Natural killer cell (primary cell): Measurements from ENCODE around the gene TYSND1. TPM values are rescaled to one million over a fixed set of nuclear protein-coding genes. Genes with fewer than 3 reads are reported as not detected.
A peak's percentile ranks its signal among the peaks of the same experiment; 100 is the strongest.

ENCODE experiments used
- ATAC-seq, 3 donors: fragments of 150-1000 bp in 2 of 3; fragments of 200-7000 bp in 1 of 3; cut with Tn5 transposase; 1 replicate in 1 of 3; 2 replicates in 2 of 3; pipeline ENCODE4 v1.10.0; 2021; ENCODE audit warnings: mild to moderate bottlenecking in 2 of 3, moderate library complexity in 2 of 3
- DNase-seq, 2 donors: peaks; one replicate each; pipeline versions ENCODE4 v3.0.0 to v3.0.0-alpha.2; 2013 to 2021; ENCODE audit warnings: mixed read lengths in 1 of 2
- H3K27ac ChIP-seq: one replicate; pipeline ENCODE4 v1.5.1; 2013; ENCODE audit warnings: mild to moderate bottlenecking, low read length
- H3K27me3 ChIP-seq: one replicate; pipeline ENCODE4 v1.6.1; 2013; ENCODE audit warnings: low read length; ENCODE audit not compliant: control insufficient read depth, insufficient read depth
- H3K36me3 ChIP-seq: one replicate; pipeline ENCODE4 v1.6.1; 2013; ENCODE audit warnings: low read length; ENCODE audit not compliant: control insufficient read depth, insufficient read depth
- H3K4me1 ChIP-seq: one replicate; pipeline ENCODE4 v1.6.1; 2013; ENCODE audit warnings: low read length; ENCODE audit not compliant: control insufficient read depth, insufficient read depth
- H3K4me3 ChIP-seq: one replicate; pipeline ENCODE4 v1.5.1; 2013; ENCODE audit warnings: low read length
- H3K9me3 ChIP-seq: one replicate; pipeline ENCODE4 v1.6.1; 2013; ENCODE audit warnings: low read length; ENCODE audit not compliant: control insufficient read depth, insufficient read depth
- H3K27ac Mint-ChIP-seq, 2 donors: one replicate each; pipeline ENCODE4 v1.8.0; 2022; ENCODE audit warnings: mild to moderate bottlenecking in 2 of 2, mixed read lengths in 2 of 2, moderate library complexity in 1 of 2
- H3K27me3 Mint-ChIP-seq, 2 donors: one replicate each; pipeline ENCODE4 v1.8.0; 2022; ENCODE audit warnings: low read depth in 2 of 2, mixed read lengths in 2 of 2
- H3K36me3 Mint-ChIP-seq: one replicate; pipeline ENCODE4 v1.8.0; 2022; ENCODE audit warnings: mixed read lengths
- H3K4me1 Mint-ChIP-seq, 2 donors: one replicate each; pipeline ENCODE4 v1.8.0; 2022; ENCODE audit warnings: mixed read lengths in 2 of 2
- H3K4me3 Mint-ChIP-seq: one replicate; pipeline ENCODE4 v1.8.0; 2022; ENCODE audit warnings: mild to moderate bottlenecking, moderate library complexity, mixed read lengths
- H3K9me3 Mint-ChIP-seq, 2 donors: one replicate each; pipeline ENCODE4 v1.8.0; 2022; ENCODE audit warnings: mixed read lengths in 2 of 2
- CTCF ChIP-seq: fragments of 200-600 bp; IDR thresholded peaks from one replicate; pipeline ENCODE4 v1.8.0; 2022; ENCODE audit warnings: antibody characterized with exemption
- WGBS: methylation state at CpG from one replicate; pipeline ENCODE4 v1.1.7; 2013; ENCODE audit warnings: missing lambda C conversion rate; ENCODE audit not compliant: insufficient coverage; 5-methylcytosine and 5-hydroxymethylcytosine counted together
- intact Hi-C: fragments of 100-400 bp; cut with micrococcal nuclease; formaldehyde crosslinking; loops from one replicate; pipeline ENCODE4 v1.14.2; 2022
- total RNA-seq, 4 donors: library from RNA; stranded (reverse); fragments of 120-200 nt in 1 of 4; gene quantifications; one replicate each; pipeline versions ENCODE4 v1.2.3 to v1.2.4, GENCODE V29; 2013 to 2022

The TYSND1 gene
- total RNA-seq, 3 donors from 2014 or later (not counting 1 experiment from before 2014, with no cell fraction given) = 12.0 to 17.9 (median 12.4) TPM

DNA sequence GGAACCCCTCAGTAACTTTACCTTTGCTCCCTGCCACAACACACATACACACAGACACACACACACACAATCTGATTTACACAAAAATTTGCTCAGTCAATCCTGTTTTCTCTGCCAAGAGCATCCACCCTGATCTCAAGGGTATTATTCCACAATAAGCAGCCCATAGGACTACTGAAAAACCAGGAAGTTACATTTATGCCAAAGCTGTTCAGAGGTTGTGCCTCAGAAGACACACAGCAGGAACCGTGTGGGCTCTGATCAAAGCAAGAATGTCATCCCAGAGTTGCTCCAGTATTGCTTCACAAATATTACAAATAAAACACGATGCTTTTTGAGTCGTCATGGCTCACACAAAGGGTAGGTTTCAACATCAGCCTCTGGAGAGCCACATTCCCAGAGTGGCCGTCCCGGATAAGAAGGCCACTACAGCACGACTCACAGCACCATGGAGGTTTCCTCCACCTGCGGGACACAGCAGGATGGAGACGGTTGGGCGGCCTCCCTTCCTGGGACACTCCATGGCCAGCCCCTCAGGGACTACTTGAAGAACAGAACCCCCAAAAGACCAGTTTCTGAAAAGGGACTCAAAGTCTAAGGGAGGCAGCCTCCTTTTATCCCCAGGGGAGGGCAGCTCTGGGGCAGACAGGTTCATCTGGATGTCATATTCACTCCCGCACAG is 15.5 kb downstream of the TYSND1 start:
- Mint-ChIP-seq H3K4me3 (peak overlapping the region; percentile 7), H3K27me3 (no peaks in the 10 kb centered on the region), H3K4me1 (peaks cover 16 to 29% of the 10 kb centered on the region in 2 donors), H3K36me3 (no peaks in the 10 kb centered on the region), H3K27ac (peak overlapping the region in 1 of 2 donors; percentile 83), H3K9me3 (no peaks in the 10 kb centered on the region)
- intact Hi-C loops = no loop called here
- Histone ChIP-seq H3K4me3 (no peak overlapping the region), H3K9me3 (no peaks in the 10 kb centered on the region), H3K36me3 (no peaks in the 10 kb centered on the region), H3K4me1 (peaks cover 20% of the 10 kb centered on the region), H3K27me3 (no peaks in the 10 kb centered on the region), H3K27ac (no peak overlapping the region)
- no peak for TF ChIP-seq CTCF
- no peak for ATAC-seq
- 96% methylated on average over 10 of the region's 10 CpGs for WGBS
- no peak for DNase-seq

GRCh38 chr10:70126700-70127395 is 19.7 kb downstream of the TYSND1 start:
- Histone ChIP-seq H3K36me3 (no peaks in the 10 kb centered on the region), H3K9me3 (no peaks in the 10 kb centered on the region), H3K27ac (no peak overlapping the region), H3K4me3 (no peak overlapping the region), H3K27me3 (no peaks in the 10 kb centered on the region), H3K4me1 (peaks cover 9% of the 10 kb centered on the region)
- Mint-ChIP-seq H3K4me1 (peaks cover under 1 to 9% of the 10 kb centered on the region in 2 donors), H3K27ac (no peak overlapping the region), H3K36me3 (no peaks in the 10 kb centered on the region), H3K4me3 (no peak overlapping the region), H3K9me3 (no peaks in the 10 kb centered on the region), H3K27me3 (no peaks in the 10 kb centered on the region)
- TF ChIP-seq CTCF = no peak
- ATAC-seq = no peak
- no peak for DNase-seq
- 95% methylated on average over 15 of the region's 15 CpGs for WGBS
- intact Hi-C loops = no loop called here

DNA sequence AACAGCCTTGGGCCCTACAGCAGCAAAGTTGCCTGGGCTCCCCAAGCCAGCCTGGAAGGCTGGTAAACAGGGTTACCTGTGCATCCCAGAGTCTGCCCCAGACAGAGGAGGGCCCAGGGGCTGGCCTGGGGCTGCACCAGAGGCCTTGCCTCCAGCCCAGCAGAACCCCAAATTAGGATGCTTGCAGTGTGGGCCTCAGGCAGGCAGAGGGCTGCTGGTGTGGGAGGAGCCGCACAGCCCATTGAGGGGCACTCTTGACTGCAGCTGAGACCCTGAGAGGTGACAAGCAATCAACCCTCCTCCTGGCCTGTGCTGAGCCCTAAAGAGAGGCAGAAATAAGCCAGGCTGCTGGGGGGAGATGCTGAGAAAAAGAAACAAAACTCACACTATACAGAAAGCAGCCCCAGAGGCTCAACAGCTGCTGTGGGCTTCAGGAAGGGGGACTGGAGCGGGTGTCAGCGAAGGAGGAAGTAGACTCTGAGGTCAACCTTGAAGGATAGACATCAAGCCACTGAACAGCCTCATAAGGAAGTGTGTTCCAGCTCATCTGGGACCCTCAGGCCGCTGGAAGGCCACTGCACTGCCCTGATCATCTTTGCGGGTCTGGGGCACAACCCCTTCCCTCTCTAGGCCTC is 20.5 kb downstream of the TYSND1 start:
- 27% methylated on average over 5 of the region's 5 CpGs for WGBS
- intact Hi-C loops = no loop called here

More for the DNA sequence above, 20.5 kb downstream of the TYSND1 start:
- H3K4me1 ChIP-seq = peaks cover 4% of the 10 kb centered on the region
- ATAC-seq (peak in 1 of 3 donors; percentile 25), DNase-seq (no peak)
- no peak overlapping the region for H3K4me3 Mint-ChIP-seq
- H3K27ac Mint-ChIP-seq = peak overlapping the region in 1 of 2 donors; percentile 22
- H3K9me3 ChIP-seq = no peaks in the 10 kb centered on the region
- no peaks in the 10 kb centered on the region for H3K36me3 ChIP-seq
- peaks cover 0 to 4% of the 10 kb centered on the region in 2 donors for H3K4me1 Mint-ChIP-seq
- no peaks in the 10 kb centered on the region for H3K27me3 ChIP-seq
- no peak for TF ChIP-seq CTCF
- H3K4me3 ChIP-seq = no peak overlapping the region
- H3K36me3 Mint-ChIP-seq = no peaks in the 10 kb centered on the region
- H3K9me3 Mint-ChIP-seq = no peaks in the 10 kb centered on the region
- H3K27me3 Mint-ChIP-seq = no peaks in the 10 kb centered on the region
- H3K27ac ChIP-seq = no peak overlapping the region
